NCI-H345 treated with DMSO at 0.1 percent for 48 hours (cell line): Measurements from ENCODE around the gene GPC4.

ENCODE experiments used
- DNase-seq: peaks from one replicate; lab custom pipeline; 2025; ENCODE audit not compliant: unreplicated experiment; lab: John Stamatoyannopoulos, UW

Gene GPC4

GRCh38 chrX:133415276-133416105 lies at the start of gene GPC4:
Gene GPC4, minus strand, starts transcription at chrX:133415489. Its CDS starts 524 bp downstream, at chrX:133414965.
- no peak for DNase-seq

GRCh38 chrX:133461231-133461630 lies 45.9 kb upstream of the GPC4 start:
- DNase-seq = no peak

GRCh38 chrX:133454924-133455323 lies 39.6 kb upstream of the GPC4 start:
- DNase-seq = no peak

- no peak for DNase-seq
Observed at GRCh38 chrX:133454491-133454914, 39.2 kb upstream of the GPC4 start.

- DNase-seq = no peak
Observed at GRCh38 chrX:133448512-133449076, 33.3 kb upstream of the GPC4 start.

- no peak for DNase-seq
Observed at GRCh38 chrX:133444952-133445831, 29.9 kb upstream of the GPC4 start.

GRCh38 chrX:133444196-133444595 lies 28.9 kb upstream of the GPC4 start:
- DNase-seq = no peak

- DNase-seq = no peak
Observed at GRCh38 chrX:133440797-133441163, 25.5 kb upstream of the GPC4 start.

GRCh38 chrX:133440081-133440796 lies 24.9 kb upstream of the GPC4 start:
- DNase-seq = no peak

GRCh38 chrX:133437766-133438165 lies 22.5 kb upstream of the GPC4 start:
- DNase-seq = no peak

GRCh38 chrX:133437356-133437755 lies 22.1 kb upstream of the GPC4 start:
- DNase-seq = no peak

GRCh38 chrX:133435544-133436124 lies 20.3 kb upstream of the GPC4 start:
- DNase-seq = no peak

- DNase-seq = no peak
Observed at GRCh38 chrX:133434197-133434820, 19.0 kb upstream of the GPC4 start.

GRCh38 chrX:133419911-133420310 lies 4.6 kb upstream of the GPC4 start:
- DNase-seq = no peak

- DNase-seq = no peak
Observed at GRCh38 chrX:133418588-133418987, 3.3 kb upstream of the GPC4 start.

GRCh38 chrX:133417364-133417763 lies 2.1 kb upstream of the GPC4 start:
- DNase-seq = no peak

GRCh38 chrX:133414406-133415275 lies 648 bp downstream of the GPC4 start:
- DNase-seq = no peak

GRCh38 chrX:133413218-133413925 lies 1.9 kb downstream of the GPC4 start:
- DNase-seq = no peak

- no peak for DNase-seq
Observed at GRCh38 chrX:133412665-133413064, 2.6 kb downstream of the GPC4 start.
